Naive B cell (primary cell): Measurements from ENCODE around the gene LCE1A. TPM values are rescaled to one million over a fixed set of nuclear protein-coding genes. Genes with fewer than 3 reads are reported as not detected.

Source experiments
- polyA plus RNA-seq, 6 donors: library from polyadenylated mRNA; unstranded; fragments of 300-500 nt; fragmentation: Illumina TruSeq; gene quantifications; one replicate each; pipeline ENCODE4 v1.2.3, GENCODE V29; 2021; ENCODE audit warnings: low read depth in 6 of 6

The LCE1A gene
- polyA plus RNA-seq, 6 donors from 2014 or later = not detected

Other genes with a start within 250 kb of the LCE1A start
- gene LCE3D, start 247.0 kb upstream of the LCE1A start, polyA plus RNA-seq = not detected
- not detected for gene LCE3C, start 227.2 kb upstream of the LCE1A start, polyA plus RNA-seq
- gene LCE3B, start 213.7 kb upstream of the LCE1A start, polyA plus RNA-seq = not detected
- not detected for gene LCE3A, start 204.4 kb upstream of the LCE1A start, polyA plus RNA-seq
- gene LCE2D, start 164.1 kb upstream of the LCE1A start, polyA plus RNA-seq = not detected
- gene LCE2C, start 152.2 kb upstream of the LCE1A start, polyA plus RNA-seq = not detected
- not detected for gene LCE2B, start 141.3 kb upstream of the LCE1A start, polyA plus RNA-seq
- gene LCE2A, start 129.1 kb upstream of the LCE1A start, polyA plus RNA-seq = not detected
- gene LCE4A, start 119.3 kb upstream of the LCE1A start, polyA plus RNA-seq = not detected
- gene KPRP, start 69.4 kb upstream of the LCE1A start, polyA plus RNA-seq = not detected
- not detected for gene LCE1F, start 52.3 kb upstream of the LCE1A start, polyA plus RNA-seq
- not detected for gene LCE1E, start 41.2 kb upstream of the LCE1A start, polyA plus RNA-seq
- not detected for gene LCE1D, start 30.8 kb upstream of the LCE1A start, polyA plus RNA-seq
- gene LCE1C, start 20.8 kb upstream of the LCE1A start, polyA plus RNA-seq = not detected
- gene LCE1B, start 15.5 kb upstream of the LCE1A start, polyA plus RNA-seq = not detected
- gene LCE6A, start 15.4 kb downstream of the LCE1A start, polyA plus RNA-seq = not detected
- gene LCE7A, start 32.5 kb downstream of the LCE1A start, polyA plus RNA-seq = not detected
- not detected for gene SMCP, start 50.8 kb downstream of the LCE1A start, polyA plus RNA-seq
- not detected for gene IVL, start 81.1 kb downstream of the LCE1A start, polyA plus RNA-seq
- gene SPRR5, start 119.7 kb downstream of the LCE1A start, polyA plus RNA-seq = not detected
- not detected for gene SPRR4, start 143.2 kb downstream of the LCE1A start, polyA plus RNA-seq
- not detected for gene SPRR1A, start 156.6 kb downstream of the LCE1A start, polyA plus RNA-seq
- not detected for gene SPRR3, start 174.3 kb downstream of the LCE1A start, polyA plus RNA-seq
- gene SPRR1B, start 203.7 kb downstream of the LCE1A start, polyA plus RNA-seq = not detected
- gene SPRR2D, start 213.6 kb downstream of the LCE1A start, polyA plus RNA-seq = not detected
- gene SPRR2A, start 230.0 kb downstream of the LCE1A start, polyA plus RNA-seq = not detected
- gene SPRR2B, start 244.1 kb downstream of the LCE1A start, polyA plus RNA-seq = not detected